ENCODE results near the gene ABCC4.

ABCC4 gene

DNA sequence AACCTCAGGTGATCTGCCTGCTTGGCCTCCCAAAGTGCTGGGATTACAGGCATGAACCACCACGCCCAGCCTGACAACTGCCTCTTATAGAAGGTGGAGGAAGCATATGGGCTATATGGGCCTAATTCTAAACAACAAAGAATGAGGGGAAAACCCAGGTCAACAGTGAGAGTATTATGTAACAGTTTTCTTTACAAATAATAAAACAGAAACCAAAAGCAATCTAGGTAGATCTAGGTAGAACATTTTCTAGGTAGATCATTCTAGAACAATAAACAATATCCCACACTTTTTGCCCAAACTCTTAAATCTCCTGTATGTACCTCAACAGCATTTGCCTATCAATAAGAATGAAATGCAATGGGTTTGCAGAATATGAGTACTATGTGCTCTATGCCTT, 267.4 kb downstream of the ABCC4 start:
- DNase-seq, result no peak

DNA sequence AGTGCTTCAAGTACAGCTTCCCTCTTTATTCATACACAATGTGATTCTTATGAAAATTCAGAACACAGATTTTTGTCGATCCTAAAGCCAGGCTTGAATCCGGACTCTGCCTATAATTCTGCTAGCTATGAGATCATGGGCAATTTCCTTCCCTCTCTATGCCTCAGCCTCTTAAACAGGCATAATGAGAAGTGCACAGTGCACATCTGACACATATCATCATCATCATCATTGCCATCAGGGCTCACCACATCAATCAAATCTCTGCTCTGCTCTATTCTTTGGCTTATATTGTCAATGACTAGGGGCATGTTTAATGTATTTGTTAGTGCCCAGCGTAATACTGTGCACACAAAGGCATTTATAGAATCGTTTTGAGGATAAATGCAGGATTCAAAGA, 269.1 kb downstream of the ABCC4 start:
- no peak for DNase-seq

DNA sequence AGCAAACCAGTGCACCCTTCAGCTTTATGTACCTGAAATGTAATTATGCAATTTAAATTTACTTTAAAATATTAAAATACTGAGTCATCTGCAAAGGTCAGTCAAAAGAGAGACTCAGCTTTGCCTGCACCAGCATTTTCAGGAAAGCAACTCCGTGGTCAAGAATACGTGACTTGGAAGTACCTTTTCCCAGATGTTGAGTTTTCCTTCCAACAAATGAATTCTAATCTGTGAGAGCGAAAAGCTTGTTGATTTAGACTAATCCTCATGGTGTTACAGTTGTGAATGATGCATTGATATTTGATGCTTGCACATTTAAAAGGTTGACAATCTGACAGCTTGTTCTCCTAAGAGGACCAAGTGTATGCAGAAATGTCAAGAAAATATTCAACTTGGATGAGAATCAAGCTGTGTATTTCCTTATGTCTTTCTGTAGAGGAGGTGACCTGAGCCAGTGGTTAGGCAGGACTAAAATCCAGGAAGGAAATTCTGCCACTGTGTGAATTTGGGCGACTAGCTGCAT, 270.4 kb downstream of the ABCC4 start:
- no peak for DNase-seq

- no peak for DNase-seq
These were observed 273.6 kb downstream of the ABCC4 start for GRCh38 chr13:95027638-95028037.

DNA sequence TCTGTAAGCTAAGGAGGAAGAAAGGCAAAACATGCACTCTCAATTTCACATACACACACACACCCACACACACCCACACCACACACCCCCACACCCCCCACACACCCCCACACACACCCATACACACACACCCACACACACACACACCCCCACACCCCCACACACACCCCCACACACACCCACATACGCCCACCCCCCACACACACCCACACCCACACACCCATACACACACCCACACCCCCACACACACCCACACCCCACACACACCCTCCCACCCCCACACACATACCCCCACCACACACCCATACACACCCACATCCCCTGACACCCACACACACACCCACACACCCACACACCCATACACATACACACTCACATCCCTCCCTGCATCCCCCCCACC, 276.1 kb downstream of the ABCC4 start:
- no peak for DNase-seq

- DNase-seq, result no peak
These were observed 277.8 kb downstream of the ABCC4 start for GRCh38 chr13:95023405-95023804.

GRCh38 chr13:95020298-95020987, 280.8 kb downstream of the ABCC4 start:
- no peak for DNase-seq

- no peak for DNase-seq
These were observed 281.4 kb downstream of the ABCC4 start for GRCh38 chr13:95019886-95020285.

GRCh38 chr13:95007322-95007721, 293.9 kb downstream of the ABCC4 start:
- no peak for DNase-seq

- no peak for DNase-seq
These were observed 296.0 kb downstream of the ABCC4 start for GRCh38 chr13:95005300-95005699.

DNA sequence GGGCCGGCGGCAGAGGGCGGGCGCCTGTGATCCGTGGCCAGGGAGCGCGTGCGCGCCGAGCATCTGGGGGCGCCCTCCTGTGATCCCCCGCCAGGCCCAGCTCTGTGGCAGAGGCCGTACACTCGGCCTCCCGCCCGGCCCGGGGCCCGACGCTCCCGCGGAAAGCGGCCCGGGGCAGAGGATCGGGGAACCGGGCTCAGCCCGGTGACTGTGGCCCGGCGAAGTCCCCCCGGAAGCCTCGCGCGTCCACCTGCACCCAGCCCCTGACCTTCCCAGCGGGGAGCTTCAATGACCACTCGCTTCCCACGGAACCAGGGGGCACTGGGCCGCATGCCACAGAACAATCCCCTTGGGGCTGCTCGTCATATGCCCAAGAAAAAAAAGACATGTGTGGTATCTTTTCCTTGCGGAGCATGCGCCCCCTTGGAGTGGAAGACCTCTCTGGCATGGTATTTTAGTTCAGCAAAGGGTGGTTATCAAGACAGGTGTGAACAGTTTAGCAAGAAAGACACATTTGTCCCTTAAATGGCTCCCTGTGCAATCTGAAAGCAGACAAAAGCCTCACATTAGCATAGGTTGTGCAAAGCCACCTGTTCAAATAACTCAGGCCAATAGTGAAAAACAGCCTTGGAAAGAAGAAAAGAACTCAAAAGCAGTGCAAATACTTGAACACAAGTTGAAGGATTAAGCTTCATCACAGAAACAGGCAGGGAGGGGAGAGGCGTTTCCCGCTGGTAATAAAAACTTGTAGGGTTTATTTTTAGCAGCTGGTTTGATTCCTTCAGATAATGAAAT, 298.0 kb downstream of the ABCC4 start:
- no peak for DNase-seq

- DNase-seq, result no peak
These were observed 299.1 kb downstream of the ABCC4 start for GRCh38 chr13:95002126-95002525.

- no peak for DNase-seq
These were observed 301.4 kb downstream of the ABCC4 start for GRCh38 chr13:94999871-95000270.

DNA sequence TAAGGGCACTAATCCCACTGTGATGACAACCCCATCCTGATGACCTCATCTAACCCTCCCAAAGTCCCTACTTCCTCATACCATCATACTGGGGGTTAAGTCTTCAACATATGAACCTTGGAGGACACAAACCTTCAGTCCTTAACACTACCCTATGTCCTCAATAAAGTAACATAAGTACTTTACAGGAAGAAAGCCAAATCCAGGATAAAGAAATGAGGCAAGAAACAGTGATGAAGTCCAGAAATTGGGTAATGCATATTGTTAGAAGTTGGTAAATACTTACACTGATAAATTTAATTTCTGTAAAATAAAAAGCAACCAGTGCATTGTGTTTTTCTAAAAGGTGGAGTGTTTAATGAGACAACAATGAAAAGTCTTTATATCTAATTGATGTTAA, 304.1 kb downstream of the ABCC4 start:
- no peak for DNase-seq

DNA sequence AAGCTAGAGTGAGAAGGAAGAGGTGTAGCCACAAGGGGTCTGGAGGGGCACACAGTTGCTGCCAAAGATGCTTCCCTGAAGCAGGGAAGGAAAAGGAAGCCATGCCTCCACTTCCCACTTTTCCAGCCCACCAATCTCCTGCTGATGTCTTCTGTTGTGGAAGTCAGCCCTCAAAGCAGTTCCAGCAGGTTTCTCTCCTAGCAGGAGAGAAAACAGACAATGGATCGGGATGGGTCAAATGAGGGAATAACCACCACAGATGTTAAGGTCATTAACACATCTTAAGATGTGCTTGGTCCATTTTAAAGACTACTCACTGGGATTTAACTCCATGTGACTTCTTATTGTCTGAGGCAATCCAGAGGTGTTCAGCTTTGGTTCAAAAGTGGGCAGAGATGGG, 304.8 kb downstream of the ABCC4 start:
- DNase-seq, result no peak

GRCh38 chr13:94994506-94994905, 306.7 kb downstream of the ABCC4 start:
- DNase-seq, result no peak

GRCh38 chr13:94993616-94994015, 307.6 kb downstream of the ABCC4 start:
- no peak for DNase-seq

DNA sequence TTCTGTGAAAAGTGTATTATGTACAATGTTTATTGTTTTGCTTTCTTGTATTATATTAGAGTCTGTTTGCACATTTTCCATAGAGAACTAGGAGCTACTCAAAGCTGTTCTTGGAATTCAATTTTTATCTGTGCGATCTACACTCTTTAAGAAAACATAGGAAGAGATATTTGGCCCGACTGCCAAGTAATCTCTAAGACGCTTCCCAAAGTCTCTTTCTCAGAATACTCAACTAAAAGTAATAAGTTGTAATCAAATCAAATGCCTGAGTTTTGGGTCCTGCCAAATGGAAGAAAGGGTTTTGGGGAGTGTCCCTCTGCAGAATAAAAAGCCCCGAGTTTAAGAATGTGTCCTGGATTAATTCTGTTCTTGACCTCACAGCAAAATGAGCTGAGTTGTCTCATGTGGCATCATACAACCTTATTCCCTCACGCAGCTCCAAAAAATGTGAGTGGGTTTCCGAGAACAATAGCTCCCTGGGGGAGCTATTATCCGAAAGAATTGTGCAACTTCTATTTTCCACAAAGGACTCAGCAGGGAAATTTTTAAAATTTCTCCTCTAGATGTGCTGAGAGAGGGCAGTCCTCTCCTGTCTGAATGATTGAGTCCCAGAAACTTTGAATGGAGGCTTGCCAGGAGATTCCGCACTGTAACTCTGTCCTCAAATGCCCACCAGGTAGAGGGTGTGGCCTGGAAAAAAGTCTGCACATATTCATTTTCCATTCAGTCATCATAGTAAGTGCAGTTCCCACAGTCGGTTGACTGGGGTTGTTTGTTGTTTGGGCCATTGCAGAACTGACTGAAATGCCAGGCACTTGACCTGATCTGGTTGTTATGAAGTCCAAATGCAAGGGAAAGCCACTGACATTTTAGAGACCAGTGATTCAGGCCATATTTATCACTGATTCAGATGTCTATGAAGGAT, 309.0 kb downstream of the ABCC4 start:
- DNase-seq, result no peak

GRCh38 chr13:94988654-94989053, 312.6 kb downstream of the ABCC4 start:
- DNase-seq, result no peak

DNA sequence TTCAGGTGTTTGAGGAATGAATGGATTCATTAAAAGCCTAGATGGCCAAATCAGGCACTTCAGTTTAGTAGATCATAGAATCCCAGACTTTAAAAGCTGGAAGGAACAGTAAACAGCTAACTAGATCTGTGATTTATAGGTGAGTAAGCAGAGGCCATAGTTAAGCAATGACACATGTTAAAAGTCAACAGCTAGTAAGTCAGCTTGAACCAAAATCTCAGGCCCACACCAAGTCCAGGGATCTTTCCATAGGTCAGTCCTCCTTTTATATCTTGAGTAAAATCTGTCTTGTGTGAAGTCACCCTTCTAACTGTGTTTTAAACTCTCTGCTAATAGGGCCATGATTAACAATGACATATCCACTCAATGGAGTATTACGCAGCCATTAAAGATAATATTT, 313.4 kb downstream of the ABCC4 start:
- no peak for DNase-seq

DNA sequence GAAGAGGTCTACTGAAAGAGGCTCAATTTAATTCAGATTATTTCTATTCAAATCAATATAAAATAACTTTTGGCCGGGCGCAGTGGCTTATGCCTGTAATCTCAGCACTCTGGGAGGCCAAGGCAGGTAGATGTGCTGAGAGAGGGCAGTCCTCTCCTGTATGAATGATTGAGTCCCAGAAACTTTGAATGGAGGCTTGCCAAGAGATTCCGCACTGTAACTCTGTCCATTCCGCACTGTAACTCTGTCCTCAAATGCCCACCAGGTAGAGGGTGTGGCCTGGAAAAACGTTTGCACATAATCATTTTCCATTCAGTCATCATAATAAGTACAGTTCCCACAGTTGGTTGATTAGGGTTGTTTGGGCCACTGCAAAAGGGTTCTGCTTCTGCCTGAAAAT, 314.2 kb downstream of the ABCC4 start:
- DNase-seq, result no peak

DNA sequence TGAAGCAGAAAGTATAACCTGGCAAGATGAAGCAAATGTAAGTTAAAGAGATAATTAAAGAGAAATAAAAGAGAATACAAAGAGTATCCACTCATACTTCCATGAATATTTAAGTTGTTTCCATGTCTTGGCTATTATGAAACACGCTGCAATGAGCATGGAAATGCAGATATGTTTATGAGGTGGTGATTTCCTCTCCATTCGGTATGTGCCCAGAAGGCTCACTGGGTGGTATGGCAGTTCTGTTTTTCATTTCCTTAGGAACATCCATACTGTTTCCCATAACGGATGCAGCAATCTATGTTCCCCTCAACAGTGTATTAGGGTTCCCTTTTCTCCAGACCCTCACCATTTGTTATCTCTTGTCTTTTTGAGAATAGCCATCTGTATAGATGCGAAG, 316.3 kb downstream of the ABCC4 start:
- DNase-seq, result no peak

- no peak for DNase-seq
These were observed 322.7 kb downstream of the ABCC4 start for GRCh38 chr13:94978516-94978915.

Data from activated T-cell treated with anti-CD3 and anti-CD28 coated beads for 4 hours (primary cell).